Mesodermal cell (in vitro differentiated cells): ENCODE measurements around the gene CELF4.
"Not testable (repeated sequence)": the region's sequence is repeated elsewhere in the genome, so short reads cannot be mapped to it uniquely, and the experiment has no call there.

ENCODE experiments used
- H3K27ac ChIP-seq: 2 replicates; pipeline ENCODE4 v1.7.0; 2013; ENCODE audit warnings: mild to moderate bottlenecking, low read depth, low read length, moderate library complexity; ENCODE audit not compliant: severe bottlenecking
- H3K36me3 ChIP-seq: 2 replicates; pipeline ENCODE4 v1.7.1; 2013; ENCODE audit warnings: mild to moderate bottlenecking, low read length, moderate library complexity; ENCODE audit not compliant: control insufficient read depth, insufficient read depth
- H3K4me1 ChIP-seq: one replicate; pipeline ENCODE4 v1.7.1; 2013; ENCODE audit warnings: mild to moderate bottlenecking, low read length; ENCODE audit not compliant: insufficient read depth, control insufficient read depth, poor library complexity, severe bottlenecking
- H3K4me3 ChIP-seq: 2 replicates; pipeline ENCODE4 v1.7.0; 2013; ENCODE audit warnings: low read length, control low read depth, mild to moderate bottlenecking; ENCODE audit not compliant: insufficient read depth, poor library complexity, severe bottlenecking; ENCODE audit errors: extremely low read depth
- H3K9me3 ChIP-seq: 2 replicates; pipeline ENCODE4 v1.7.1; 2013; ENCODE audit warnings: mild to moderate bottlenecking, low read length, moderate library complexity; ENCODE audit not compliant: control insufficient read depth
- WGBS, 2 experiments: methylation state at CpG; one replicate each; pipeline ENCODE4 v1.1.5; 2013; ENCODE audit warnings: missing lambda C conversion rate in 2 of 2; ENCODE audit not compliant: insufficient coverage in 2 of 2; 5-methylcytosine and 5-hydroxymethylcytosine counted together

Gene CELF4

GRCh38 chr18:37361335-37362157 is 204.1 kb downstream of the CELF4 start:
- H3K4me3 ChIP-seq: no peak overlapping the region
- no peak overlapping the region for H3K27ac ChIP-seq
- H3K4me1 ChIP-seq: peaks cover 9% of the 10 kb centered on the region
- no peaks in the 10 kb centered on the region for H3K36me3 ChIP-seq
- 17 to 19% methylated on average over 15 to 19 of the region's 19 CpGs for WGBS, 2 experiments
- no peaks in the 10 kb centered on the region for H3K9me3 ChIP-seq

DNA sequence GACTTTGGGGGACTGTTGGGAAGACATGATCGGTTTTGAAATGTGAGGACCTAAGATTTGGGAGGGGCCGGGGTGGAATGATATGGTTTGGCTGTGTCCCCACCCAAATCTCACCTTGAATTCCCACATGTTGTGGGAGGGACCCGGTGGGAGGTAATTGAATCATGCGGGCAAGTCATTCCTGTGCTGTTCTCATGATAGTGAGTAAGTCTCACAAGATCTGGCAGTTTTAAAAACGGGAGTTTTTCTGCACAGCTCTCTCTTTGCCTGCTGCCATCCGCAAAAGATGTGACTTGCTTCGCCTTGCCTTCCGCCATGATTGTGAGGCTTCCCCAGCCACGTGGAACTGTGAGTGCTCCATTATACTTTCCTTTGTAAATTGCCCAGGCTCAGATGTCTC is 207.5 kb downstream of the CELF4 start:
- 73 to 75% methylated on average over 5 to 7 of the region's 9 CpGs for WGBS, 2 experiments
- not testable (repeated sequence) for H3K4me1 ChIP-seq, H3K4me3 ChIP-seq, H3K9me3 ChIP-seq, H3K36me3 ChIP-seq, H3K27ac ChIP-seq

- Histone ChIP-seq H3K36me3 (no peaks in the 10 kb centered on the region), H3K27ac (no peak overlapping the region), H3K4me1 (no peaks in the 10 kb centered on the region), H3K4me3 (no peak overlapping the region), H3K9me3 (no peaks in the 10 kb centered on the region)
- 80% methylated on average over 2 of the region's 3 CpGs; no CpG with 5 or more reads in 1 of the 2 experiments for WGBS, 2 experiments
Observed at GRCh38 chr18:37355772-37356171, 209.8 kb downstream of the CELF4 start.

DNA sequence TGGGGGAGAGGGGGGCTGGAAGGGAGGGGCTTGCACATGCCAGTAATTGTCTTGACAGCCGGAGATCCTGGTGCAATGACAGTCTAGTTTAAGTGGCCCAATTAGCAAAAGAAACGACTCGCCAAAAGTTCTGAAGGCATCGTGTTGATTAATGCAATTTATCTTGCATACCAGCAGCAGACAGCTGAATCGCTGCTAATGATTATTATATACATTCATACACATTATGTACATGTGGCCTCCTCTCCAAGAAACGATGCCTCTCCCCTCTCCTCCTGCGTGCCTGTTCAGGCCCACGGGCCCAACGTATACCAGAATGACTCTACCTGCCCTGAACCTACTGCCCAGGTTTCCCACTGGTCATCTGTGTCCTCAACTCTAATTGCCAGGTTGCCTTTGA is 214.5 kb downstream of the CELF4 start:
- H3K4me3 ChIP-seq: no peak overlapping the region
- H3K27ac ChIP-seq: no peak overlapping the region
- H3K9me3 ChIP-seq: no peaks in the 10 kb centered on the region
- no peaks in the 10 kb centered on the region for H3K36me3 ChIP-seq
- WGBS, 2 experiments: 91 to 94% methylated on average over 8 to 9 of the region's 9 CpGs
- H3K4me1 ChIP-seq: peaks cover 1% of the 10 kb centered on the region

DNA sequence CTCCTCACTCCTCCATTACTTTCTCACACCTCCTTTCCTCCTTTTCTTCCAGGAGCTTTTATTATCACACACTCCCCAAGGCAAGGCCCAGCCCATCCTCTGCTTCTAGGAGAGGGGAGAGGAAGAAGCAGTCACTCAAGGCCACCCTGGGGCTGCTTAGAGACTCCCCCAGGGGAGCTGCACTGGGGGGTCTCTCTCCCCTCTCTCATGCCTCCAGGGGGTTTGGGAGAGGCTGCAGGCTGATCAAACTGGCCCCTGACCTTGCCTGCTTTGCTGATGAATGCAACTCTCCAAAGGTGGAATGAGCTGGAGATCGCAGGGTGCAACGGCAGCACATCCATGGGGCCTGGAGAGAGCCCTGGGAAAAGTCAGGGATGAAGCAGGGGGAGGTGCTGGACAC is 216.9 kb downstream of the CELF4 start:
- H3K4me3 ChIP-seq: no peak overlapping the region
- peaks cover 9% of the 10 kb centered on the region for H3K4me1 ChIP-seq
- H3K36me3 ChIP-seq: no peaks in the 10 kb centered on the region
- H3K9me3 ChIP-seq: no peaks in the 10 kb centered on the region
- H3K27ac ChIP-seq: no peak overlapping the region
- 76 to 80% methylated on average over 1 to 2 of the region's 2 CpGs for WGBS, 2 experiments

DNA sequence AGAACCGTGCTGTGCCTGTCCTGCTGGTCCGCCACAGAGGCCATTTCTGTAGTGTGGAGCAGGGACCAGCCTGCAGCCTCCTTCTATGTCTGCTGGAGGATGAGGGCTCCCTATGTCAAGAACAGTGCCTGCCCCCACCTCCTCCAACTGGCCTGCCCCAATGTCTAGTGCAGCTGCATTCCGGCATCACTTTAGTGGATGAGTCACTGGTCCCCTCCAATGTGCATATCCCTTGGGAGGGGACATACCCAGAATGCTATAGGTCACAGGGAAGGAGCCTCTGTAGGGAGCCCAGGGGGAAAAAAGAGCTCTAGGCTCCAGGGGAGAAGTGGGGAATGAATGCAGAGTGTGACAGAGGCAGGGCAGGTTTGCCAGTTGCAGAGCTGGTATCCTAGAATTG is 219.6 kb downstream of the CELF4 start:
- Histone ChIP-seq H3K36me3 (no peaks in the 10 kb centered on the region), H3K9me3 (no peaks in the 10 kb centered on the region), H3K27ac (no peak overlapping the region), H3K4me3 (no peak overlapping the region), H3K4me1 (peaks cover 16% of the 10 kb centered on the region)
- 47 to 69% methylated on average over 2 to 3 of the region's 3 CpGs for WGBS, 2 experiments

DNA sequence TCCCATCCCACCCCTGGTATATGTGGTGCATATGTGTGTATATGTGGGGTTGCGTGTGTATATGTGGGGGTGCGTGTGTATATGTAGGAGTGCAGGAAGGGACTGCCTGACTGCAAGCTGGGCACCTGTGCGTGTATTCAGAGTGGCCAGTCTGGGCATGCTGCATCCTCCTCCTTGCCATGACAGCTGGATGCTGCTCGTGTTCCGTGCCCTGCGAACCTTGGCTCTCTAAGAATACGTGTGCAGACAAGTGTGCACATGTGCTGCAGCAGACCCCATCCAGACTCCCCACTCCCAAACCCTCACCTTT is 222.1 kb downstream of the CELF4 start:
- 45 to 71% methylated on average over 5 to 7 of the region's 7 CpGs for WGBS, 2 experiments
- Histone ChIP-seq H3K4me1 (peaks cover 19% of the 10 kb centered on the region), H3K36me3 (no peaks in the 10 kb centered on the region)

GRCh38 chr18:37341473-37342086 is 224.0 kb downstream of the CELF4 start:
- Histone ChIP-seq H3K36me3 (no peaks in the 10 kb centered on the region), H3K4me1 (peaks cover 22% of the 10 kb centered on the region), H3K9me3 (no peaks in the 10 kb centered on the region), H3K4me3 (no peak overlapping the region), H3K27ac (no peak overlapping the region)
- WGBS, 2 experiments: 82 to 84% methylated on average over 3 of the region's 5 CpGs

More for the DNA sequence above, 222.1 kb downstream of the CELF4 start:
- Histone ChIP-seq H3K27ac (no peak overlapping the region), H3K9me3 (no peaks in the 10 kb centered on the region), H3K4me3 (no peak overlapping the region)

GRCh38 chr18:37341016-37341415 is 224.6 kb downstream of the CELF4 start:
- no peaks in the 10 kb centered on the region for H3K36me3 ChIP-seq
- no peaks in the 10 kb centered on the region for H3K9me3 ChIP-seq
- peaks cover 19% of the 10 kb centered on the region for H3K4me1 ChIP-seq
- no peak overlapping the region for H3K4me3 ChIP-seq
- 76 to 78% methylated on average over 2 of the region's 2 CpGs for WGBS, 2 experiments
- no peak overlapping the region for H3K27ac ChIP-seq

GRCh38 chr18:37339701-37340215 is 225.8 kb downstream of the CELF4 start:
- no peaks in the 10 kb centered on the region for H3K9me3 ChIP-seq
- peaks cover 15% of the 10 kb centered on the region for H3K4me1 ChIP-seq
- no peaks in the 10 kb centered on the region for H3K36me3 ChIP-seq
- H3K4me3 ChIP-seq: no peak overlapping the region
- H3K27ac ChIP-seq: no peak overlapping the region
- WGBS, 2 experiments: 91 to 92% methylated on average over 4 to 10 of the region's 11 CpGs
